ENCODE results near the gene C10orf67. TPM values are rescaled to one million over a fixed set of nuclear protein-coding genes. Genes with fewer than 3 reads are reported as not detected.

C10orf67 gene
- total RNA-seq, 1 experiment from 2014 or later, result 0.13 TPM

GRCh38 chr10:23173214-23174073 is 171.2 kb downstream of the C10orf67 start:
- H3K9me3 ChIP-seq (ENCODE audit: low read depth, low read length, poor library complexity, severe bottlenecking), result no peaks in the 10 kb centered on the region
- peak; percentile 27 for DNase-seq (ENCODE audit: low spot score)
- H3K27me3 ChIP-seq (replicated peaks; ENCODE audit: insufficient read depth, low read depth, low read length, poor library complexity), result peaks cover 98% of the 10 kb centered on the region
- ChIA-PET CTCF (no interaction called here), POLR2A (ENCODE audit: low non-redundant PET) (no interaction called here)
- intact Hi-C loops (cut with micrococcal nuclease; ENCODE audit: unreplicated experiment), result no loop called here
- BruUV-seq (replicated peaks), result no TSS peak
- TF ChIP-seq CTCF (conservative IDR thresholded peaks at IDR 0.05; ENCODE audit: low read depth, low read length) (no peak; the same call in 1 of the 2 replicates), EZH2 (IDR thresholded peaks at IDR 0.05; ENCODE audit: borderline replicate concordance, low read depth, low read length, poor library complexity, severe bottlenecking) (peak; percentile 92)
- no peak overlapping the region for H3K27ac ChIP-seq (ENCODE audit: low read depth, low read length, poor library complexity, severe bottlenecking)
- H3K4me1 ChIP-seq (ENCODE audit: insufficient read depth, low read length, poor library complexity, severe bottlenecking), result peaks cover 8% of the 10 kb centered on the region
- H3K36me3 ChIP-seq (ENCODE audit: insufficient read depth, low read length, poor library complexity, severe bottlenecking), result no peaks in the 10 kb centered on the region
- peak overlapping the region; percentile 20 for H3K4me3 ChIP-seq (ENCODE audit: low read depth, low read length, poor library complexity, severe bottlenecking)

GRCh38 chr10:23172429-23173213 is 172.0 kb downstream of the C10orf67 start:
- Histone ChIP-seq H3K27me3 (replicated peaks; ENCODE audit: insufficient read depth, low read depth, low read length, poor library complexity) (peaks cover 98% of the 10 kb centered on the region), H3K4me3 (ENCODE audit: low read depth, low read length, poor library complexity, severe bottlenecking) (peak overlapping the region; percentile 20), H3K4me1 (ENCODE audit: insufficient read depth, low read length, poor library complexity, severe bottlenecking) (peaks cover 8% of the 10 kb centered on the region), H3K27ac (ENCODE audit: low read depth, low read length, poor library complexity, severe bottlenecking) (no peak overlapping the region), H3K9me3 (ENCODE audit: low read depth, low read length, poor library complexity, severe bottlenecking) (no peaks in the 10 kb centered on the region), H3K36me3 (ENCODE audit: insufficient read depth, low read length, poor library complexity, severe bottlenecking) (no peaks in the 10 kb centered on the region)
- CTCF ChIA-PET, result no interaction called here
- no peak for DNase-seq (ENCODE audit: low spot score)
- POLR2A ChIA-PET (ENCODE audit: low non-redundant PET), result no interaction called here
- TF ChIP-seq EZH2 (IDR thresholded peaks at IDR 0.05; ENCODE audit: borderline replicate concordance, low read depth, low read length, poor library complexity, severe bottlenecking) (no peak), CTCF (conservative IDR thresholded peaks at IDR 0.05; ENCODE audit: low read depth, low read length) (no peak)
- no TSS peak for BruUV-seq (replicated peaks)
- intact Hi-C loops (cut with micrococcal nuclease; ENCODE audit: unreplicated experiment), result no loop called here

- DNase-seq (ENCODE audit: low spot score), result peak; percentile 61
- POLR2A ChIA-PET (ENCODE audit: low non-redundant PET), result no interaction called here
- CTCF ChIA-PET, result no interaction called here
- no TSS peak for BruUV-seq (replicated peaks)
- H3K36me3 ChIP-seq (ENCODE audit: insufficient read depth, low read length, poor library complexity, severe bottlenecking), result no peaks in the 10 kb centered on the region
- intact Hi-C loops (cut with micrococcal nuclease; ENCODE audit: unreplicated experiment), result no loop called here
- H3K9me3 ChIP-seq (ENCODE audit: low read depth, low read length, poor library complexity, severe bottlenecking), result no peaks in the 10 kb centered on the region
- H3K27ac ChIP-seq (ENCODE audit: low read depth, low read length, poor library complexity, severe bottlenecking), result no peak overlapping the region
- TF ChIP-seq CTCF (conservative IDR thresholded peaks at IDR 0.05; ENCODE audit: low read depth, low read length) (no peak), EZH2 (IDR thresholded peaks at IDR 0.05; ENCODE audit: borderline replicate concordance, low read depth, low read length, poor library complexity, severe bottlenecking) (no peak)
- peaks cover 8% of the 10 kb centered on the region for H3K4me1 ChIP-seq (ENCODE audit: insufficient read depth, low read length, poor library complexity, severe bottlenecking)
- H3K27me3 ChIP-seq (replicated peaks; ENCODE audit: insufficient read depth, low read depth, low read length, poor library complexity), result peaks cover 98% of the 10 kb centered on the region
- H3K4me3 ChIP-seq (ENCODE audit: low read depth, low read length, poor library complexity, severe bottlenecking), result no peak overlapping the region
Observed at GRCh38 chr10:23171232-23171876, 173.2 kb downstream of the C10orf67 start.

All from A673 (cell line).